ENCODE data around the gene LRRC75A. TPM values are rescaled to one million over a fixed set of nuclear protein-coding genes. Genes with fewer than 3 reads are reported as not detected.
"Not testable (repeated sequence)": the region's sequence is repeated elsewhere in the genome, so short reads cannot be mapped to it uniquely, and the experiment has no call there.

LRRC75A gene
- total RNA-seq, 1 experiment from 2014 or later = 22.9 TPM

- Mint-ChIP-seq H3K9me3 (no peaks in the 10 kb centered on the region), H3K27ac (peak overlapping the region; percentile 95), H3K36me3 (peaks cover 47% of the 10 kb centered on the region), H3K4me1 (peaks cover 64% of the 10 kb centered on the region), H3K27me3 (ENCODE audit: low read depth) (no peaks in the 10 kb centered on the region), H3K4me3 (peak overlapping the region; percentile 99)
- CTCF ChIA-PET = interaction anchor here (0.7 to 3.8 kb wide), 6 partner anchors 12 to 80 kb away, joined by 3 to 20 read pairs (median 8); partner anchors contain the start of gene UBB
- no peak for ATAC-seq
- DNase-seq (ENCODE audit: low spot score) = no peak
- POLR2A ChIA-PET = interaction anchor here (1.0 to 1.6 kb wide), 4 partner anchors 17 to 89 kb away, joined by 3 to 6 read pairs (median 4); partner anchors contain the start of gene UBB
- TF ChIP-seq SP1 (CRISPR knock-in tag; conservative IDR thresholded peaks at IDR 0.05) = 0 out of 2 replicates have a peak, but pooled peaks have one; percentile 4
- TF ChIP-seq NFYB (CRISPR knock-in tag; conservative IDR thresholded peaks at IDR 0.05; ENCODE audit: low read depth) = no peak
- 0 out of 2 replicates have a peak, but pooled peaks have one; percentile 3 for TF ChIP-seq NFATC4 (CRISPR knock-in tag; IDR thresholded peaks at IDR 0.05)
These were observed 50.9 kb downstream of the LRRC75A start for GRCh38 chr17:16440901-16441629.

GRCh38 chr17:16440354-16440753 is 51.6 kb downstream of the LRRC75A start:
- H3K4me3 Mint-ChIP-seq = peak overlapping the region; percentile 99
- H3K36me3 Mint-ChIP-seq = peaks cover 42% of the 10 kb centered on the region
- ChIA-PET POLR2A (interaction anchor here (1.6 kb wide), 1 partner anchor 60 kb away, joined by 6 read pairs; the partner anchor contains the start of gene UBB), CTCF (interaction anchor here (1.8 to 2.0 kb wide), 2 partner anchors 13 to 77 kb away, joined by 8 to 13 read pairs; no protein-coding TSS in a partner anchor)
- peak overlapping the region; percentile 96 for H3K27ac Mint-ChIP-seq
- ATAC-seq; DNase-seq (ENCODE audit: low spot score); H3K27me3 Mint-ChIP-seq (ENCODE audit: low read depth); H3K9me3 Mint-ChIP-seq: not testable (repeated sequence)
- TF ChIP-seq NFATC4 (CRISPR knock-in tag; IDR thresholded peaks at IDR 0.05) = peak; percentile 77
- TF ChIP-seq ZNF425 (CRISPR knock-in tag; conservative IDR thresholded peaks at IDR 0.05) = peak; percentile 59; the same call in 1 of the 2 replicates
- peak; percentile 80; the same call in 1 of the 2 replicates for TF ChIP-seq ZNF671 (CRISPR knock-in tag; IDR thresholded peaks at IDR 0.05)
- TF ChIP-seq, protein P1, sequence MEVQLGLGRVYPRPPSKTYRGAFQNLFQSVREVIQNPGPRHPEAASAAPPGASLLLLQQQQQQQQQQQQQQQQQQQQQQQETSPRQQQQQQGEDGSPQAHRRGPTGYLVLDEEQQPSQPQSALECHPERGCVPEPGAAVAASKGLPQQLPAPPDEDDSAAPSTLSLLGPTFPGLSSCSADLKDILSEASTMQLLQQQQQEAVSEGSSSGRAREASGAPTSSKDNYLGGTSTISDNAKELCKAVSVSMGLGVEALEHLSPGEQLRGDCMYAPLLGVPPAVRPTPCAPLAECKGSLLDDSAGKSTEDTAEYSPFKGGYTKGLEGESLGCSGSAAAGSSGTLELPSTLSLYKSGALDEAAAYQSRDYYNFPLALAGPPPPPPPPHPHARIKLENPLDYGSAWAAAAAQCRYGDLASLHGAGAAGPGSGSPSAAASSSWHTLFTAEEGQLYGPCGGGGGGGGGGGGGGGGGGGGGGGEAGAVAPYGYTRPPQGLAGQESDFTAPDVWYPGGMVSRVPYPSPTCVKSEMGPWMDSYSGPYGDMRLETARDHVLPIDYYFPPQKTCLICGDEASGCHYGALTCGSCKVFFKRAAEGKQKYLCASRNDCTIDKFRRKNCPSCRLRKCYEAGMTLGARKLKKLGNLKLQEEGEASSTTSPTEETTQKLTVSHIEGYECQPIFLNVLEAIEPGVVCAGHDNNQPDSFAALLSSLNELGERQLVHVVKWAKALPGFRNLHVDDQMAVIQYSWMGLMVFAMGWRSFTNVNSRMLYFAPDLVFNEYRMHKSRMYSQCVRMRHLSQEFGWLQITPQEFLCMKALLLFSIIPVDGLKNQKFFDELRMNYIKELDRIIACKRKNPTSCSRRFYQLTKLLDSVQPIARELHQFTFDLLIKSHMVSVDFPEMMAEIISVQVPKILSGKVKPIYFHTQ (CRISPR knock-in tag; IDR thresholded peaks at IDR 0.05) = peak; percentile 68; the same call in 1 of the 2 replicates
- peaks cover 64% of the 10 kb centered on the region for H3K4me1 Mint-ChIP-seq

GRCh38 chr17:16439811-16440351 is 52.1 kb downstream of the LRRC75A start:
- no peaks in the 10 kb centered on the region for H3K9me3 Mint-ChIP-seq
- ATAC-seq (no peak), DNase-seq (ENCODE audit: low spot score) (no peak)
- ChIA-PET CTCF (interaction anchor here (1.8 kb wide), 1 partner anchor 12 kb away, joined by 8 read pairs; no protein-coding TSS in a partner anchor), POLR2A (interaction anchor here (0.6 to 1.9 kb wide), 2 partner anchors 59 to 103 kb away, joined by 3 to 13 read pairs (median 6); partner anchors contain the start of gene UBB)
- H3K4me1 Mint-ChIP-seq = peaks cover 66% of the 10 kb centered on the region
- TF ChIP-seq NR1H2 (CRISPR knock-in tag; IDR thresholded peaks at IDR 0.05) (no peak), PRRX2 (CRISPR knock-in tag; IDR thresholded peaks at IDR 0.05) (0 out of 2 replicates have a peak, but pooled peaks have one; percentile 73), HMGA2 (CRISPR knock-in tag; IDR thresholded peaks at IDR 0.05) (no peak), ZNF416 (CRISPR knock-in tag; IDR thresholded peaks at IDR 0.05) (peak; percentile 84; the same call in 1 of the 2 replicates), MAX (CRISPR knock-in tag; IDR thresholded peaks at IDR 0.05) (0 out of 2 replicates have a peak, but pooled peaks have one; percentile 28), NFATC4 (CRISPR knock-in tag; IDR thresholded peaks at IDR 0.05) (peak; percentile 30; the same call in 1 of the 2 replicates), ZNF671 (CRISPR knock-in tag; IDR thresholded peaks at IDR 0.05) (0 out of 2 replicates have a peak, but pooled peaks have one; percentile 46)
- TF ChIP-seq, protein P2, sequence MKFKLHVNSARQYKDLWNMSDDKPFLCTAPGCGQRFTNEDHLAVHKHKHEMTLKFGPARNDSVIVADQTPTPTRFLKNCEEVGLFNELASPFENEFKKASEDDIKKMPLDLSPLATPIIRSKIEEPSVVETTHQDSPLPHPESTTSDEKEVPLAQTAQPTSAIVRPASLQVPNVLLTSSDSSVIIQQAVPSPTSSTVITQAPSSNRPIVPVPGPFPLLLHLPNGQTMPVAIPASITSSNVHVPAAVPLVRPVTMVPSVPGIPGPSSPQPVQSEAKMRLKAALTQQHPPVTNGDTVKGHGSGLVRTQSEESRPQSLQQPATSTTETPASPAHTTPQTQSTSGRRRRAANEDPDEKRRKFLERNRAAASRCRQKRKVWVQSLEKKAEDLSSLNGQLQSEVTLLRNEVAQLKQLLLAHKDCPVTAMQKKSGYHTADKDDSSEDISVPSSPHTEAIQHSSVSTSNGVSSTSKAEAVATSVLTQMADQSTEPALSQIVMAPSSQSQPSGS (CRISPR knock-in tag; IDR thresholded peaks at IDR 0.05; ENCODE audit: borderline replicate concordance, low read depth) = no peak
- TF ChIP-seq, protein P1 (CRISPR knock-in tag; IDR thresholded peaks at IDR 0.05) = peak; percentile 16; the same call in 1 of the 2 replicates
- peak overlapping the region; percentile 99 for H3K4me3 Mint-ChIP-seq
- H3K27me3 Mint-ChIP-seq (ENCODE audit: low read depth) = no peaks in the 10 kb centered on the region
- peaks cover 42% of the 10 kb centered on the region for H3K36me3 Mint-ChIP-seq
- peak overlapping the region; percentile 96 for H3K27ac Mint-ChIP-seq
